ENCODE data around the gene GTPBP3.

GRCh38 chr19:17391371-17392151 is 54.2 kb downstream of the GTPBP3 start:
- TF ChIP-seq, protein P1, sequence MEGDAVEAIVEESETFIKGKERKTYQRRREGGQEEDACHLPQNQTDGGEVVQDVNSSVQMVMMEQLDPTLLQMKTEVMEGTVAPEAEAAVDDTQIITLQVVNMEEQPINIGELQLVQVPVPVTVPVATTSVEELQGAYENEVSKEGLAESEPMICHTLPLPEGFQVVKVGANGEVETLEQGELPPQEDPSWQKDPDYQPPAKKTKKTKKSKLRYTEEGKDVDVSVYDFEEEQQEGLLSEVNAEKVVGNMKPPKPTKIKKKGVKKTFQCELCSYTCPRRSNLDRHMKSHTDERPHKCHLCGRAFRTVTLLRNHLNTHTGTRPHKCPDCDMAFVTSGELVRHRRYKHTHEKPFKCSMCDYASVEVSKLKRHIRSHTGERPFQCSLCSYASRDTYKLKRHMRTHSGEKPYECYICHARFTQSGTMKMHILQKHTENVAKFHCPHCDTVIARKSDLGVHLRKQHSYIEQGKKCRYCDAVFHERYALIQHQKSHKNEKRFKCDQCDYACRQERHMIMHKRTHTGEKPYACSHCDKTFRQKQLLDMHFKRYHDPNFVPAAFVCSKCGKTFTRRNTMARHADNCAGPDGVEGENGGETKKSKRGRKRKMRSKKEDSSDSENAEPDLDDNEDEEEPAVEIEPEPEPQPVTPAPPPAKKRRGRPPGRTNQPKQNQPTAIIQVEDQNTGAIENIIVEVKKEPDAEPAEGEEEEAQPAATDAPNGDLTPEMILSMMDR (IDR thresholded peaks at IDR 0.05; ENCODE audit: insufficient read depth, low read length, poor library complexity, severe bottlenecking): no peak
- no peak for TF ChIP-seq EZH2phosphoT487 (conservative IDR thresholded peaks at IDR 0.05; ENCODE audit: low read length)

Data from SU-DHL-6 (cell line).